Skeletal muscle tissue (tissue), 4 donors: Measurements from ENCODE around the gene KCNIP3. TPM values are rescaled to one million over a fixed set of nuclear protein-coding genes. Genes with fewer than 3 reads are reported as not detected.

Experiments used
- H3K27ac ChIP-seq: one replicate; pipeline ENCODE4 v1.7.0; 2013; ENCODE audit warnings: mild to moderate bottlenecking, low read depth, low read length, inconsistent platforms
- H3K27me3 ChIP-seq, 3 donors: one replicate each; pipeline ENCODE4 v1.7.0; 2013; ENCODE audit warnings: low read length in 3 of 3; ENCODE audit not compliant: control insufficient read depth in 3 of 3, insufficient read depth in 3 of 3
- H3K36me3 ChIP-seq, 3 donors: one replicate each; pipeline ENCODE4 v1.7.0; 2013; ENCODE audit warnings: low read length in 3 of 3; ENCODE audit not compliant: control insufficient read depth in 3 of 3, insufficient read depth in 3 of 3
- H3K4me1 ChIP-seq, 3 donors: one replicate each; pipeline ENCODE4 v1.7.0; 2013; ENCODE audit warnings: low read length in 3 of 3, mild to moderate bottlenecking in 3 of 3; ENCODE audit not compliant: control insufficient read depth in 3 of 3, insufficient read depth in 3 of 3
- H3K4me3 ChIP-seq, 3 donors: one replicate each; pipeline ENCODE4 v1.7.0; 2013; ENCODE audit warnings: low read length in 3 of 3
- H3K9ac ChIP-seq, 3 donors: one replicate each; pipeline ENCODE4 v1.7.0; 2013; ENCODE audit warnings: low read length in 3 of 3, mild to moderate bottlenecking in 3 of 3, moderate library complexity in 2 of 3, low read depth in 1 of 3
- H3K9me3 ChIP-seq, 3 donors: one replicate each; pipeline ENCODE4 v1.7.0; 2013; ENCODE audit warnings: low read length in 3 of 3; ENCODE audit not compliant: control insufficient read depth in 3 of 3
- total RNA-seq: library from RNA; depleted of rRNA; stranded (reverse); fragments of >200 nt; gene quantifications from one replicate; pipeline ENCODE4 v1.2.3, GENCODE V29; 2014
- donor health status: Osteomylitis.

Gene KCNIP3
- total RNA-seq, 1 donor from 2014 or later, result 2.1 TPM

DNA sequence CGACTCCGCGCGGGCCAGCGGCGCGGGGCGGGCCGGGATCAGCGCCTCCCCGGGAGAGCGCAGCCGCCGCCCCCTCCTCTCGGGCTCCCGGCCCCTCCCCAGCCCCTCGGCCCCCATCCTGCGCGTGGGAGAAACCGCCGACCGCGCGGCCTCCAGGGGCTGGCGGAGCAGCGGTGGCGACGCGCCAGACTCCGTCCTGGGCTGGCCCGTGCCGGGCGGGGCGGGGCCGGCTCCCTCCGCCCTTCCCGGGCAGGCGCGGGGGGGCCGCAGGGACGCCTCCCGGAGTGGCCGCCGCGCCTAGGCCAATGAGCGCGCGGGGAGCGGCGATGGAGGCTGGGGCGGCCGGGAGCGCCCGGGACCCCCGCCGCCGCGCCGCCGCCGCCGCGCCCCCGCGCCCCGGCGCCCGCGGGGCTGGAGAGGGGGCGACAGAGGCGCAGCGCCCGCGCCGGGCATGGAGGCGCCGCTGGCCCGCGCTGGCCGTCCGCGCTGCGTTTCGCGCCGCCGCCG is 49.1 kb downstream of the KCNIP3 start:
- no peaks in the 10 kb centered on the region for H3K9me3 ChIP-seq
- no peaks in the 10 kb centered on the region for H3K36me3 ChIP-seq
- H3K27ac ChIP-seq, result peak overlapping the region; percentile 51
- H3K27me3 ChIP-seq, result peaks cover 21 to 28% (median 22%) of the 10 kb centered on the region in 3 donors
- peaks cover 9 to 15% (median 10%) of the 10 kb centered on the region in 3 donors for H3K4me1 ChIP-seq
- H3K4me3 ChIP-seq, result peak overlapping the region in 2 of 3 donors; percentile 66 to 71
- peak overlapping the region in 2 of 3 donors; percentile 53 to 60 for H3K9ac ChIP-seq

DNA sequence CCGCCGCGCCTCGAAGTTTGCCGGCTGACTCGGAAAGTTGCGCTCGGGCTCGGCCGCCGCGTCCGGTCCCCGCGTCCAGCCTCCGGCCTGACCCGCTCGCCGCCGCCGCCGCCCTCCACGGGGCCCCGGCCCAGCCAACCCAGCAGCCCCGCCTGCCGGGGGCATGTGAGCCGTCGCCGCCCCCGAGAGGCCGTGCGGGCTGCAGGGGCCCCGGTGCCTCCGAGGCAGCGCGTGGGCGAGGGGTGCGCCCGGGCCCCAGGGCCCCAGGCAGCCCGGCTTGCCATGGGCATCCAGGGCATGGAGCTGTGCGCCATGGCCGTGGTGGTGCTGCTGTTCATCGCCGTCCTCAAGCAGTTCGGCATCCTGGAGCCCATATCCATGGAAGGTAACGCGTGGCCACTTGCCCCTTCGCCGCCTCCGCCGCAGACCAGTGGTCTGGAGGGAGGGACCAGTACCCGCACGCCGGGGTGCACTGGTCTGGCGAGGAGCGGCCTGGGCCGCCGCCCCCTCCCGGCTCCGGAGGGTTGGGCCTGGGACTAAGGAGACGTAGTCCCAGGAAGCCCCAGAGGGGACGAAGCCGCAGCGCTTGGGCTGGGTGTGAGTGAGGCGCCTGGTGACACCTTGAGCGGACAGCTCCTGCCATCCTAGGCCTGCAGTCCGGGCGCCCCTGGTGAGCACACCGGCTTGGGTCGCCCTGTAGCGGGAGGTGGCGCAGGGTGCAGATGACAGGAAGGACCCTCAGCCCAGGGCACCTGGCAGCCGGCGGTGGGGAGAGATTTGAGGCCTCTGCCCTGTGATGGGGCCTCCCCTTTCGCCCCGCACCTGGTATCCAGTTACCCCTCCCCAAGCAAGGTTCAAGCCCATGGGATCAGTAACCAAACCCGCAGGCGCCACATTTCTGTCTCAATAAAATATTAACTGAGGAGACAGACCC is 49.9 kb downstream of the KCNIP3 start:
- Histone ChIP-seq H3K4me1 (peaks cover 9 to 15% (median 10%) of the 10 kb centered on the region in 3 donors), H3K27ac (no peak overlapping the region), H3K9me3 (no peaks in the 10 kb centered on the region), H3K27me3 (peaks cover 19 to 24% (median 21%) of the 10 kb centered on the region in 3 donors), H3K4me3 (peak overlapping the region; percentile 47 to 64 (median 60)), H3K9ac (peak overlapping the region in 1 of 3 donors; percentile 50), H3K36me3 (no peaks in the 10 kb centered on the region)

DNA sequence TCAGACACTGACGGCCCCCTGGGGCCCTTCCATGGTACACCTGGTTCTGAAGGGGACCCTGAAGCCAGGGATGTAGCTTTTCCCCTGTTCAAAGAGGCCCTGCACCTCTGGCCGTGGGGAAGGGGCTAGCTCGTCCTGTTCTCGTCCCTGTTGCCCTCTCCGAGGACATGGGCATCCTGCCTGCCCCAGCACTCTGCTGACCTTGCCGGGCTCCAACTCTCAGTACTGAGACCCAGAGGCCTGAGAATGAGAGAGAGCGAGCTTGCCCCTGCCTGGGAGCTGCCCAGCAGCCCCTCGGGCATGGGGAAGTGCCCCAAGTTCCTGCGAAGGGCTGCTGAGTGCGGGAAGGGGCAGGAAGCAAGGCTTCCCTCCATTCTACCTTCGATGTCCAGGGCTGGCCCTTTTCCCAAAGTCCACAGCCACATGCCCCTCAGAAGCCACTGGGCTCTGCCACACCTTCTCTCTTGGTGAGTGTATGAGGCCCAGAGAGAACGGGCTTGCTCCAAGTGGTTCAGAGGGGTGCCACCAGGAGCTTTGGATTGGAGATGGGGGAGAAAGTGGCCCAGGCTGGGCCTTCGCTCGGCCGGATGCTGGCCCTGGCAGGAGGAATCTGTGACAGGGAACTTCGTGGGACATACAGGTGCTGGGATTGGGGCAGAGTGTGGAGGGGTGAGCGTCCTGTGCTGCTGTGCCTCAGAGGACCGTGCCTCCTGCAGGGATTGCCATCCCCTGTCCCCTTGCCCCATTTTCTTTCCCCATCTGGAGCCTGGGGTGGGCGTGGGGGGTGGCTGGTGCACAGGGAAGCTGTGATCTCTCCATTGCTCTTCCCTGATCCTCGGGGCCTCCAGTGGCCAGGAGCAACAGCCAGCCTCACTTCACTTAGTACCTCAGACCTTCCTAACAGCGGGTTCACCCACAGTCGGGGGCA is 50.8 kb downstream of the KCNIP3 start:
- H3K9me3 ChIP-seq, result no peaks in the 10 kb centered on the region
- H3K9ac ChIP-seq, result peak overlapping the region in 1 of 3 donors; percentile 3
- no peaks in the 10 kb centered on the region for H3K36me3 ChIP-seq
- no peak overlapping the region for H3K4me3 ChIP-seq
- H3K27ac ChIP-seq, result no peak overlapping the region
- H3K4me1 ChIP-seq, result peaks cover 9 to 15% (median 10%) of the 10 kb centered on the region in 3 donors
- peaks cover 12 to 21% (median 17%) of the 10 kb centered on the region in 3 donors for H3K27me3 ChIP-seq

DNA sequence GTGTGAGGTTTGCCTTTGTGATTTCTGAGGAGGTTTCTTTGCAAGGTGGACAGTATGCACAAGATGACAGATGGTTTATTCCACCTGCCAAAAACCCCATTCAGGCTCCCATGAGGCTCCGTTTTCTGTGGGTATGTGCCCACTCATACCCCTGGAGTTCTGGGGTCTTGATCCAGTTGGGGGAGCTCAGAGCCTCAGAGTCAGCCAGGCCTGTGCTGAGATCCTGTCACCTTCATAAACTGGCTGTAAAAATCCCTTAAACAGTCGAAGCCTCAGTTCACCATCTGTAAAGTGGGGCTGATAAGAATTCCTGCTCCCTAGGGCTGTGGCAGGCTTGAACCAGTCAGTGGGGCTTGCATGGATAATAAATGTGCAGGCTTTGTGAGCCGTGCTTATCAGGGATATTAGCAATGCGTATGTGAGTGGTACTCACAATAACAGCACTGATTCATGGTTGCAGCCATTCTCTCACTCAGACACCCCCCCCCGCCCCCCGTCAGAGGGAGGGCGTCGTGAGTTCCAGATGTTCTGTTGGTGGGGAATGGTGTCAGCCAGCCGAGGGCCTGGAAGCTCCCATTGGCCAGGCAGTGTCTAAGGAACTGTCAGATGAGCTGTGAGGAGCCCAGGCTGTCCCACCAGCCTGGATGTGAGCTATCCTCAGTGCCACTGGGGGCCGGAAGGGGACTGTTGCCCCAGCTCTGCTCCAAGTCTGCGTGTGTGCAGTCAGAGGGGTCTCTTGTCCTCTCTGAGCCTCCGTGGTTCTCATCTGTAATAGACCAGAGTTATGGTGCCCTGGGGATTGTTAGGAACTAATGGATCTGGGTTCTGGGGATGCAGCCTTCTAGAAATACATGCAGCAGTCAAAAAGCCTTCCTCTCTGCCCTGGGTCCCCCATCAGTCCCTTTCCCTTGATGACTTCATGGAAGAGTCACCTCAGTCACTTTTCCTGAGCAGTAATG is 51.7 kb downstream of the KCNIP3 start:
- no peak overlapping the region for H3K4me3 ChIP-seq
- no peaks in the 10 kb centered on the region for H3K36me3 ChIP-seq
- peaks cover 8 to 14% (median 10%) of the 10 kb centered on the region in 3 donors for H3K27me3 ChIP-seq
- H3K9me3 ChIP-seq, result no peaks in the 10 kb centered on the region
- peaks cover 9 to 15% (median 10%) of the 10 kb centered on the region in 3 donors for H3K4me1 ChIP-seq
- H3K27ac ChIP-seq, result no peak overlapping the region
- H3K9ac ChIP-seq, result peak overlapping the region in 1 of 3 donors; percentile 3

DNA sequence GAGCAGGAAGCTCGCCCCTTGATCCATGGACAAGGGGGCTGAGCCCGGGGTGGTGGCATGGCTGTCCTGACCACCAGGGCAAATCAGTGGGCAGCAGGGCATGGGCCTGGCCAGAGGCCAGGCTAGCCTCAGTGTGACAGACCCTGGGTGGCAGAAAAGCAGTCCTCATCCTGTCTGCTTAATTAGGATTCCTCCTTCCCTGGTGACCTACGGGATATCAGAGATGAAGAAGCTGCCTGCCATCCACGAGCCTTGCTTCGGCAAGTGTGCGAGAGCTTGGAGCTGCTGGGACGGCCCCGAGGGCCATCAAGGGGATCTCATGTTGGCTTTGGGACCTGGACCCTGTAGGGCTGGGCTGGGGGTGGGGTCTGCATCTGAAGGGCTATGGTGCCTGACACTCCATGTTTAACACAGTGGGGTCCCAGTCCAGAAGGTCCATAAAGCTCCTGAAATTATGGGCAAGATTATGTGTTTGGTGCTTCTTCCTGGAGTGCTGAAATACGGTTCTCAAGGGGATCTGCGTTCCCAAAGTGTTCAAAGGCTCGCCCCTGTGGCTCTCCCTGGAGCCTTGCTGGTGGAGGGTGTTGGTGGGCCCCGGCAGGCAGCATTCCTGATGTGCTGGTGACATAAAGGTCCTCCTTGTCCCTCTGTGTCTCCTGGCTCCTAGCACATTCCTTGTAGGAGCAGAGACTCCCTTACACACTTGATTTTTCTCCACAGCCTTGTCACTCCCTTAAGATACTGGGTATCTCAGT is 52.6 kb downstream of the KCNIP3 start:
- Histone ChIP-seq H3K27ac (no peak overlapping the region), H3K9me3 (no peaks in the 10 kb centered on the region), H3K4me1 (peaks cover 9 to 15% (median 10%) of the 10 kb centered on the region in 3 donors), H3K9ac (no peak overlapping the region), H3K27me3 (peaks cover 2 to 12% (median 3%) of the 10 kb centered on the region in 3 donors), H3K36me3 (no peaks in the 10 kb centered on the region), H3K4me3 (no peak overlapping the region)

DNA sequence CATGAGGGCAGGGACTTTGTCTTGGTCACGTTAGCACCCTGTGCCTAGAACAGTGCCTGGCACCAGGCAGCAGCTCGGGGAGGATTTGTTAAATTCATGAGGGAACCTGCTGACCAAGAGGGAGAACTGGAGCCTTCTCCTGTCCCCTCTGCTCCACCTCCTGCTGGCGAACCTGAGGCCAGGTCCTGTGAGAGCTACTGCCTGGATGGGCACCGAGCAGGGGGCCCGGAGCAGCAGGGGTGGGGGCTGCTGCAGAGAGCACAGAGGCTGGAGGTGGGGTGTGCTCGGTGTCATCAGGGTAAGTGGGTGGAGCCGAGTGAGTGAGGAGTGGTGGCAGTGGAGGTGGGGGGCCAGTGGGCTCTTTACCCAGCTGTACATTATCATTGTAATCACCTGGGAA is 53.2 kb downstream of the KCNIP3 start:
- H3K27me3 ChIP-seq, result peaks cover 0 to 5% (median 2%) of the 10 kb centered on the region in 3 donors
- no peaks in the 10 kb centered on the region for H3K9me3 ChIP-seq
- peak overlapping the region in 1 of 3 donors; percentile 3 for H3K9ac ChIP-seq
- H3K4me1 ChIP-seq, result peaks cover 5 to 11% (median 6%) of the 10 kb centered on the region in 3 donors
- H3K27ac ChIP-seq, result no peak overlapping the region
- no peaks in the 10 kb centered on the region for H3K36me3 ChIP-seq
- no peak overlapping the region for H3K4me3 ChIP-seq

DNA sequence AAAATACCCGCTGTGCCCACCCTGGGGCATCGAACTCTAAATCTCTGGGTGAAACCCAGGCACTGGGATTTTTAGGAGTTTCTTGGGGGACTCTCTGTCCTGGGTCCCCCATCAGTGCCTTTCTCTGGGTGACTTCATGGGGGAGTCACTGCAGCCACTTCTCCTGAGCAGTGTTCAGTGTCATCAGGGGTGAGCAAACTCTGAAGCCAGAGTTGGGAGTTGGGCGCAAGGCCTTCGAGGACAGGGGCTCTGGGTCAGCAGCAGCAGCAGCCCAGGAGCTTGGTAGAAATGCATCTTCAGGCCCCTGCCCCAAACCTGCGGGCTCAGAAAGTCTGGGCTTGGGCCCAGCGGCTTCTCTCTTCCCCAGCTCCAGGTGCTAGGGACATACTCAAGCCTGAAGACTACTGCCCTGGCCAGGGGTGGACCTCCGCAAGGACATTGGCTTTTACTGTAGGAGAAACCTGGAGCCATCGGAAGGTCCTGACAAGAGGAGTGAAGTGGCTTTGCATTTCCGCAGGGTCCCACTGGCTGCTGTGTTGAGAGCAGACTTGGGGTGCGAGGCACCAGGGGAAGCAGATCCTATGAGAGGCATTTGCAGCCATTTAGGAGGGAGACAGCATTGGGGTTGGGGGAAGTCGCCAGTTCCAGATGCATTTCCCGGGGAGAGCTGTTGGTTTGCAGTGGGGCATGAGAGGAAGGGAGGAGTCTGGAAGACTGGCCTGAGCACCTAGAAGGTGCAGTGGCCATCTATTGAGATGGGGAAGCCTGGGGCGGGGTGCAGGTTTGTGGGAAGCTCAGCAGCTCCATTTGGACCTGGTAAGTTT is 53.8 kb downstream of the KCNIP3 start:
- no peak overlapping the region for H3K27ac ChIP-seq
- no peak overlapping the region for H3K9ac ChIP-seq
- peaks cover 0 to 5% (median 0%) of the 10 kb centered on the region in 3 donors for H3K4me1 ChIP-seq
- H3K4me3 ChIP-seq, result no peak overlapping the region
- no peaks in the 10 kb centered on the region for H3K9me3 ChIP-seq
- peaks cover 0 to 3% (median 2%) of the 10 kb centered on the region in 3 donors for H3K27me3 ChIP-seq
- no peaks in the 10 kb centered on the region for H3K36me3 ChIP-seq

DNA sequence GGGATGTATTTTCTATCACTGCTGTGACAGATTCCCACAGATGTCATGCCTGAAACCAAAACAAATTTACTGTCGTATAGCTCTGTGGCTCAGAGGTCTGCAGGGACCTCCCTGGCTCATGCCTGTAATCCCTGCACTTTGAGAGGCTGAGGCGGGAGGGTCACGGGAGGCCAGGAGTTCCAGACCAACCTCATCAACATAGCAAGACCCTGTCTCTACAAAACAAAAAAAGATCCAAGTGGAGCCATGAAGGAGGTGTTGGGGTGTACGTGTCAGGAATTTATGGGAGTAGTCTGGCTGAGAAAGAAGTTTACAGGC is 54.4 kb downstream of the KCNIP3 start:
- Histone ChIP-seq H3K4me3 (no peak overlapping the region), H3K9me3 (no peaks in the 10 kb centered on the region), H3K9ac (no peak overlapping the region), H3K27ac (no peak overlapping the region), H3K27me3 (peaks cover 0 to 3% (median 2%) of the 10 kb centered on the region in 3 donors), H3K4me1 (peaks cover 0 to 5% (median 0%) of the 10 kb centered on the region in 3 donors), H3K36me3 (no peaks in the 10 kb centered on the region)
